Measurements from ENCODE around the gene KIF21A.

KIF21A gene

GRCh38 chr12:39278426-39278825, 164.5 kb downstream of the KIF21A start:
- TF ChIP-seq CTCF (conservative IDR thresholded peaks at IDR 0.05; ENCODE audit: low read length) = no peak
- no peak for DNase-seq (ENCODE audit: low read depth)
- H3K4me3 ChIP-seq (ENCODE audit: low read length) = no peak overlapping the region

- peak; percentile 6 for DNase-seq (ENCODE audit: low read depth)
- no peak for TF ChIP-seq CTCF (conservative IDR thresholded peaks at IDR 0.05; ENCODE audit: low read length)
- H3K4me3 ChIP-seq (ENCODE audit: low read length) = no peak overlapping the region
Measured at GRCh38 chr12:39277416-39277815, 165.5 kb downstream of the KIF21A start.

- no peak overlapping the region for H3K4me3 ChIP-seq (ENCODE audit: low read length)
- TF ChIP-seq CTCF (conservative IDR thresholded peaks at IDR 0.05; ENCODE audit: low read length) = no peak
- DNase-seq (ENCODE audit: low read depth) = no peak
Measured at GRCh38 chr12:39275846-39276245, 167.1 kb downstream of the KIF21A start.

- peak; percentile 36 for DNase-seq (ENCODE audit: low read depth)
- peak; percentile 76 for TF ChIP-seq CTCF (conservative IDR thresholded peaks at IDR 0.05; ENCODE audit: low read length)
- no peak overlapping the region for H3K4me3 ChIP-seq (ENCODE audit: low read length)
Measured at GRCh38 chr12:39272871-39273655, 169.9 kb downstream of the KIF21A start.

GRCh38 chr12:39269492-39269891, 173.4 kb downstream of the KIF21A start:
- TF ChIP-seq CTCF (conservative IDR thresholded peaks at IDR 0.05; ENCODE audit: low read length) = no peak
- no peak for DNase-seq (ENCODE audit: low read depth)
- H3K4me3 ChIP-seq (ENCODE audit: low read length) = no peak overlapping the region

GRCh38 chr12:39267886-39268285, 175.0 kb downstream of the KIF21A start:
- no peak for TF ChIP-seq CTCF (conservative IDR thresholded peaks at IDR 0.05; ENCODE audit: low read length)

GRCh38 chr12:39252628-39253027, 190.3 kb downstream of the KIF21A start:
- H3K4me3 ChIP-seq (ENCODE audit: low read length) = no peak overlapping the region
- no peak for TF ChIP-seq CTCF (conservative IDR thresholded peaks at IDR 0.05; ENCODE audit: low read length)
- no peak for DNase-seq (ENCODE audit: low read depth)

More at GRCh38 chr12:39267886-39268285, 175.0 kb downstream of the KIF21A start:
- no peak overlapping the region for H3K4me3 ChIP-seq (ENCODE audit: low read length)
- no peak for DNase-seq (ENCODE audit: low read depth)
